Measurements from ENCODE around the gene SANBR.
"Not testable (repeated sequence)": the region's sequence is repeated elsewhere in the genome, so short reads cannot be mapped to it uniquely, and the experiment has no call there.

SANBR gene

DNA sequence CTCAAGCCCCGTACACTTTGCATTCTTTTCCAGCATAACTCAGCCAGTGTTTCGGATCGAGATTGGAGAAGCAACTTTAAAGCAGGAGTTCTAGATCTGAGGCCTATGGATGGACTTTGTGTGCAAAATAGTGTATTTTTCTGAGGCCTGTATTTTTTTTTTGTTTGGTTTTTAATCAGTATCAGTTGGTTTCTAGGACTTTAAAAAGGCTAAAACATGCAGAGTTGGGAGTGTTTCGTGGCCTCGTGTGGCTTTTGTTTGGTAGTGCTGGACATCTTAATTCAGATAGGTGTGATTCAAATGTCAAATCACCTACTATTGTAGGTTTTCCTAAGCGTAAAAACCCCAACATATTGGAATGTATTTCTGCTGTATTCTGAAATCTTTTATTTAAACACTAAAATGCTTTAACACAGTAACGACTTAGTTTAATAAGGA lies 47.3 kb upstream of the SANBR start:
- H3K27me3 ChIP-seq (replicated peaks; ENCODE audit: control insufficient read depth, insufficient read depth, low read length) = no peaks in the 10 kb centered on the region
- peaks cover 6% of the 10 kb centered on the region for H3K36me3 ChIP-seq (ENCODE audit: control insufficient read depth, insufficient read depth, low read length)
- peak overlapping the region; percentile 80 for H3K4me3 ChIP-seq (replicated peaks; ENCODE audit: low read depth, low read length)
- TF ChIP-seq, protein P1, sequence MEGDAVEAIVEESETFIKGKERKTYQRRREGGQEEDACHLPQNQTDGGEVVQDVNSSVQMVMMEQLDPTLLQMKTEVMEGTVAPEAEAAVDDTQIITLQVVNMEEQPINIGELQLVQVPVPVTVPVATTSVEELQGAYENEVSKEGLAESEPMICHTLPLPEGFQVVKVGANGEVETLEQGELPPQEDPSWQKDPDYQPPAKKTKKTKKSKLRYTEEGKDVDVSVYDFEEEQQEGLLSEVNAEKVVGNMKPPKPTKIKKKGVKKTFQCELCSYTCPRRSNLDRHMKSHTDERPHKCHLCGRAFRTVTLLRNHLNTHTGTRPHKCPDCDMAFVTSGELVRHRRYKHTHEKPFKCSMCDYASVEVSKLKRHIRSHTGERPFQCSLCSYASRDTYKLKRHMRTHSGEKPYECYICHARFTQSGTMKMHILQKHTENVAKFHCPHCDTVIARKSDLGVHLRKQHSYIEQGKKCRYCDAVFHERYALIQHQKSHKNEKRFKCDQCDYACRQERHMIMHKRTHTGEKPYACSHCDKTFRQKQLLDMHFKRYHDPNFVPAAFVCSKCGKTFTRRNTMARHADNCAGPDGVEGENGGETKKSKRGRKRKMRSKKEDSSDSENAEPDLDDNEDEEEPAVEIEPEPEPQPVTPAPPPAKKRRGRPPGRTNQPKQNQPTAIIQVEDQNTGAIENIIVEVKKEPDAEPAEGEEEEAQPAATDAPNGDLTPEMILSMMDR (IDR thresholded peaks at IDR 0.05; ENCODE audit: insufficient read depth, low read length, poor library complexity, severe bottlenecking) = no peak
- DNase-seq (ENCODE audit: extremely low read depth, insufficient read length) = no peak

GRCh38 chr2:61018798-61019197 lies 46.9 kb upstream of the SANBR start:
- TF ChIP-seq, protein P1 (IDR thresholded peaks at IDR 0.05; ENCODE audit: insufficient read depth, low read length, poor library complexity, severe bottlenecking) = no peak
- DNase-seq (ENCODE audit: extremely low read depth, insufficient read length) = no peak
- H3K4me3 ChIP-seq (replicated peaks; ENCODE audit: low read depth, low read length) = peak overlapping the region; percentile 80

GRCh38 chr2:61021228-61021660 lies 44.4 kb upstream of the SANBR start:
- Histone ChIP-seq H3K4me3 (replicated peaks; ENCODE audit: low read depth, low read length) (no peak overlapping the region), H3K27me3 (replicated peaks; ENCODE audit: control insufficient read depth, insufficient read depth, low read length) (no peaks in the 10 kb centered on the region), H3K36me3 (ENCODE audit: control insufficient read depth, insufficient read depth, low read length) (peaks cover 6% of the 10 kb centered on the region)
- DNase-seq (ENCODE audit: extremely low read depth, insufficient read length) = no peak
- TF ChIP-seq, protein P1 (IDR thresholded peaks at IDR 0.05; ENCODE audit: insufficient read depth, low read length, poor library complexity, severe bottlenecking) = no peak

More at GRCh38 chr2:61018798-61019197, 46.9 kb upstream of the SANBR start:
- Histone ChIP-seq H3K27me3 (replicated peaks; ENCODE audit: control insufficient read depth, insufficient read depth, low read length) (no peaks in the 10 kb centered on the region), H3K36me3 (ENCODE audit: control insufficient read depth, insufficient read depth, low read length) (peaks cover 6% of the 10 kb centered on the region)

DNA sequence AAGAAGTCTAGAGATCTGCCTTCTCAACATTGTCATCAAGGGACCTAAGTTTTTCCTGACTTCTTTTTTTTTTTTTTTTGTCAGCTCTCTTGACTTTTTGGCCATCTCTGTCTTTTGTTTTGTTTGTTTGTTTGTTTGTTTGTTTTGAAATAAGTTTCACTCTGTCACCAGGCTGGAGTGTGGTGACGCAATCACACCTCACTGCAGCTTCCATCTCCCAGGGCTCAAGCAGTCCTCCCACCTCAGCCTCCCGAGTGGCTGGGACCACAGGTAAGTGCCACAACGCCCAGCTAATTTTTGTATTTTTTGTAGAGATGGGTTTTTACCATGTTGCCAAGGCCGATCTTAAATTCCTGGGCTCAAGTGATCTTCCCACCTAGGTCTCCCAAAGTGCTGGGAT lies 42.0 kb upstream of the SANBR start:
- no peak for DNase-seq (ENCODE audit: extremely low read depth, insufficient read length)
- no peak overlapping the region for H3K4me3 ChIP-seq (replicated peaks; ENCODE audit: low read depth, low read length)
- TF ChIP-seq, protein P1 (IDR thresholded peaks at IDR 0.05; ENCODE audit: insufficient read depth, low read length, poor library complexity, severe bottlenecking) = no peak
- peaks cover 6% of the 10 kb centered on the region for H3K36me3 ChIP-seq (ENCODE audit: control insufficient read depth, insufficient read depth, low read length)
- no peaks in the 10 kb centered on the region for H3K27me3 ChIP-seq (replicated peaks; ENCODE audit: control insufficient read depth, insufficient read depth, low read length)

- DNase-seq (ENCODE audit: extremely low read depth, insufficient read length) = no peak
- no peaks in the 10 kb centered on the region for H3K27me3 ChIP-seq (replicated peaks; ENCODE audit: control insufficient read depth, insufficient read depth, low read length)
- no peak overlapping the region for H3K4me3 ChIP-seq (replicated peaks; ENCODE audit: low read depth, low read length)
- TF ChIP-seq, protein P1 (IDR thresholded peaks at IDR 0.05; ENCODE audit: insufficient read depth, low read length, poor library complexity, severe bottlenecking) = no peak
- H3K36me3 ChIP-seq (ENCODE audit: control insufficient read depth, insufficient read depth, low read length) = peaks cover 7% of the 10 kb centered on the region
Observed at GRCh38 chr2:61029533-61029932, 36.1 kb upstream of the SANBR start.

DNA sequence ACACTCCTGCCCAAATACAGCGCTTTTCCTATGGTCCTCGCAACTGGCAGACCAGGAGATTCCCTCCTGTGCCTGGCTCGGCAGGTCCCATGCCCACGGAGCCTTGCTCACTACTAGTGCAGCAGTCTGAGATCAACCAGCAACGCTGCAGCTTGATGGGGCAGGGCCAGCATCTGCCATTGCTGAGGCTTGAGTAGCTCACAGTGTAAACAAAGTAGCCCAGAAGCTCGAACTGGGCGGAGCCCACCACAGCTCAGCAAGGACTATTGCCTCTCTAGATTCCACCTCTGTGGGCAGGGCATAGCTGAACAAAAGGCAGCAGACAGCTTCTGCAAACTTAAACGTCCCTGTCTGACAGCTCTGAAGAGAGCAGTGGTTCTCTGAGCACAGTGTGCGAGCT lies 31.1 kb upstream of the SANBR start:
- H3K36me3 ChIP-seq (ENCODE audit: control insufficient read depth, insufficient read depth, low read length); H3K4me3 ChIP-seq (replicated peaks; ENCODE audit: low read depth, low read length); H3K27me3 ChIP-seq (replicated peaks; ENCODE audit: control insufficient read depth, insufficient read depth, low read length); DNase-seq (ENCODE audit: extremely low read depth, insufficient read length): not testable (repeated sequence)

DNA sequence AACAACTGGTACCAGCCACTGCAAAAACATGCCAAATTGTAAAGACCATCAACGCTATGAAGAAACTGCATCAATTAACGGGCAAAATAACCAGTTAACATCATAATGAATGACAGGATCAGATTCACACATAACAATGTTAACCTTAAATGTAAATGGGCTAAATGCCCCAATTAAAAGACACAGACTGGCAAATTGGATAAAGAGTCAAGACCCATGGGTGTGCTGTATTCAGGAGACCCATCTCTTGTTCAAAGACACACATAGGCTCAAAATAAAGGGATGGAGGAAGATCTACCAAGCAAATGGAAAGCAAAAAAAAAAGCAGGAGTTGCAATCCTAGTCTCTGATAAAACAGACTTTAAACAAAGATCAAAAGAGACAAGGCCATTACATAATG lies 29.0 kb upstream of the SANBR start:
- not testable (repeated sequence) for H3K36me3 ChIP-seq (ENCODE audit: control insufficient read depth, insufficient read depth, low read length); H3K27me3 ChIP-seq (replicated peaks; ENCODE audit: control insufficient read depth, insufficient read depth, low read length); H3K4me3 ChIP-seq (replicated peaks; ENCODE audit: low read depth, low read length); DNase-seq (ENCODE audit: extremely low read depth, insufficient read length)
